IMR-90 (cell line): Measurements from ENCODE around the gene CDX2. TPM values are rescaled to one million over a fixed set of nuclear protein-coding genes. Genes with fewer than 3 reads are reported as not detected.

Source experiments
- ATAC-seq: fragments of 200-7000 bp; cut with Tn5 transposase; 2 replicates; pipeline ENCODE4 v1.9.1; 2020; ENCODE audit warnings: low read depth, mild to moderate bottlenecking, moderate library complexity
- BruUV-seq: library from RNA; stranded (reverse); fragments of 400-500 nt; replicated peaks from 2 replicates; lab custom pipeline; 2021; lab: Mats Ljungman, UMichigan
- CTCF ChIA-PET: fragments of 300-600 bp; formaldehyde crosslinking; extraction: SDS; loops from one replicate; lab custom pipeline; 2021; ENCODE audit warnings: antibody characterized with exemption; lab: Yijun Ruan, JAX
- POLR2A ChIA-PET: fragments of 300-600 bp; sonication (Branson Sonifier 250); formaldehyde crosslinking; loops from one replicate; lab custom pipeline; 2022; ENCODE audit warnings: antibody characterized with exemption; ENCODE audit not compliant: unreplicated experiment; lab: Charles Lee
- DNase-seq: peaks from one replicate; pipeline ENCODE4 v3.0.0; 2013
- H2AFZ ChIP-seq: replicated peaks from 2 replicates; pipeline ENCODE3; 2013; ENCODE audit warnings: low read length, mild to moderate bottlenecking; ENCODE audit not compliant: poor library complexity
- H2AK5ac ChIP-seq: 2 replicates; pipeline ENCODE4 v1.6.1; 2013; ENCODE audit warnings: low read depth, low read length, inconsistent platforms
- H2AK9ac ChIP-seq: replicated peaks from 2 replicates; pipeline ENCODE3; 2013; ENCODE audit warnings: mild to moderate bottlenecking, low read depth, low read length, moderate library complexity; ENCODE audit not compliant: poor library complexity
- H2BK120ac ChIP-seq: 2 replicates; pipeline ENCODE4 v1.6.1; 2013; ENCODE audit warnings: low read depth, low read length, inconsistent platforms
- H2BK15ac ChIP-seq: 3 replicates; pipeline ENCODE4 v1.6.1; 2013; ENCODE audit warnings: low read depth, low read length, inconsistent platforms
- H2BK20ac ChIP-seq: 2 replicates; pipeline ENCODE4 v1.6.1; 2013; ENCODE audit warnings: low read depth, mild to moderate bottlenecking, inconsistent platforms, low read length, moderate library complexity
- H2BK5ac ChIP-seq: 2 replicates; pipeline ENCODE4 v1.6.1; 2013; ENCODE audit warnings: mild to moderate bottlenecking, low read depth, low read length, inconsistent platforms; ENCODE audit not compliant: poor library complexity, severe bottlenecking
- H3K14ac ChIP-seq: replicated peaks from 2 replicates; pipeline ENCODE4 v1.6.1; 2013; ENCODE audit warnings: low read depth, low read length, inconsistent platforms
- H3K18ac ChIP-seq: 2 replicates; pipeline ENCODE4 v1.6.1; 2013; ENCODE audit warnings: low read depth, low read length, control low read depth
- H3K23ac ChIP-seq: 2 replicates; pipeline ENCODE4 v1.6.1; 2013; ENCODE audit warnings: low read depth, low read length, inconsistent platforms
- H3K27ac ChIP-seq: 2 replicates; pipeline ENCODE4 v1.5.1; 2013; ENCODE audit warnings: mild to moderate bottlenecking, control low read depth, low read length; ENCODE audit not compliant: insufficient read depth
- H3K27me3 ChIP-seq: 2 replicates; pipeline ENCODE4 v1.6.1; 2013; ENCODE audit warnings: low read length; ENCODE audit not compliant: control insufficient read depth, insufficient read depth
- H3K36me3 ChIP-seq: 2 replicates; pipeline ENCODE4 v1.6.1; 2013; ENCODE audit warnings: low read length, mixed read lengths; ENCODE audit not compliant: control insufficient read depth, insufficient read depth
- H3K4ac ChIP-seq: 2 replicates; pipeline ENCODE4 v1.6.1; 2013; ENCODE audit warnings: low read depth, low read length, inconsistent platforms
- H3K4me1 ChIP-seq: 2 replicates; pipeline ENCODE4 v1.6.1; 2013; ENCODE audit warnings: low read length, mixed read lengths; ENCODE audit not compliant: control insufficient read depth, insufficient read depth
- H3K4me2 ChIP-seq: 2 replicates; pipeline ENCODE4 v1.6.1; 2013; ENCODE audit warnings: low read depth, mild to moderate bottlenecking, control low read depth, low read length, moderate library complexity
- H3K4me3 ChIP-seq: 2 replicates; pipeline ENCODE4 v1.5.1; 2013; ENCODE audit warnings: low read depth, mild to moderate bottlenecking, control low read depth, low read length, moderate library complexity; ENCODE audit not compliant: insufficient read depth
- H3K56ac ChIP-seq: 2 replicates; pipeline ENCODE4 v1.6.1; 2013; ENCODE audit warnings: low read length, inconsistent platforms; ENCODE audit not compliant: insufficient read depth; ENCODE audit errors: extremely low read depth
- H3K79me1 ChIP-seq, 2 experiments: 2 replicates each; pipeline ENCODE4 v1.6.1; 2013; ENCODE audit warnings: low read length in 2 of 2, inconsistent platforms in 1 of 2, low read depth in 1 of 2
- H3K9ac ChIP-seq: 2 replicates; pipeline ENCODE4 v1.6.1; 2013; ENCODE audit warnings: low read depth, low read length, control low read depth
- H3K9me1 ChIP-seq: 2 replicates; pipeline ENCODE4 v1.6.1; 2013; ENCODE audit warnings: low read length, inconsistent platforms; ENCODE audit not compliant: insufficient read depth
- H3K9me3 ChIP-seq: 2 replicates; pipeline ENCODE4 v1.6.1; 2013; ENCODE audit warnings: low read length; ENCODE audit not compliant: control insufficient read depth, insufficient read depth
- H4K20me1 ChIP-seq: 2 replicates; pipeline ENCODE4 v1.6.1; 2013; ENCODE audit warnings: low read length, inconsistent platforms; ENCODE audit not compliant: insufficient read depth
- H4K5ac ChIP-seq: 2 replicates; pipeline ENCODE4 v1.6.1; 2013; ENCODE audit warnings: mild to moderate bottlenecking, low read depth, low read length, control low read depth
- H4K8ac ChIP-seq, 2 experiments: 2 replicates each; pipeline ENCODE4 v1.6.1; 2013; ENCODE audit warnings: low read depth in 2 of 2, low read length in 2 of 2, control low read depth in 1 of 2, inconsistent platforms in 1 of 2
- H4K91ac ChIP-seq: 2 replicates; pipeline ENCODE4 v1.6.1; 2013; ENCODE audit warnings: low read depth, low read length, inconsistent platforms; ENCODE audit not compliant: insufficient read depth
- BHLHE40 ChIP-seq: fragments of 150-350 bp; IDR thresholded peaks from 2 replicates; pipeline ENCODE4 v1.6.1; 2016; ENCODE audit warnings: mild to moderate bottlenecking, low read depth, low read length
- CEBPB ChIP-seq: IDR thresholded peaks from 2 replicates; pipeline ENCODE4 v1.6.1; 2012; ENCODE audit warnings: low read depth, low read length, improper control_type of control experiment
- CHD1 ChIP-seq: IDR thresholded peaks from 2 replicates; pipeline ENCODE4 v1.6.1; 2012; ENCODE audit warnings: low read depth, low read length, improper control_type of control experiment
- FOS ChIP-seq: fragments of 150-350 bp; IDR thresholded peaks from 2 replicates; pipeline ENCODE4 v1.6.1; 2016; ENCODE audit warnings: low read depth, low read length
- MAFK ChIP-seq: IDR thresholded peaks from 2 replicates; pipeline ENCODE4 v1.6.1; 2012; ENCODE audit warnings: low read depth, low read length, improper control_type of control experiment
- MAZ ChIP-seq: IDR thresholded peaks from 2 replicates; pipeline ENCODE4 v1.6.1; 2012; ENCODE audit warnings: low read depth, mild to moderate bottlenecking, low read length, improper control_type of control experiment, moderate library complexity, borderline replicate concordance
- MXI1 ChIP-seq: IDR thresholded peaks from 2 replicates; pipeline ENCODE4 v1.6.1; 2012; ENCODE audit warnings: low read depth, mild to moderate bottlenecking, low read length, moderate library complexity, borderline replicate concordance
- NFE2L2 ChIP-seq: fragments of 150-350 bp; IDR thresholded peaks from 2 replicates; pipeline ENCODE4 v1.6.1; 2016; ENCODE audit warnings: low read depth, mild to moderate bottlenecking, low read length
- POLR2A ChIP-seq: IDR thresholded peaks from 2 replicates; pipeline ENCODE4 v1.6.1; 2012; ENCODE audit warnings: mild to moderate bottlenecking, low read depth, low read length
- RCOR1 ChIP-seq: IDR thresholded peaks from 2 replicates; pipeline ENCODE4 v1.6.1; 2012; ENCODE audit warnings: mild to moderate bottlenecking, low read length, improper control_type of control experiment; ENCODE audit not compliant: insufficient replicate concordance
- RFX5 ChIP-seq: IDR thresholded peaks from 2 replicates; pipeline ENCODE4 v1.8.0; 2012; ENCODE audit warnings: low read depth, mild to moderate bottlenecking, low read length, moderate library complexity
- SMC3 ChIP-seq: fragments of 150-350 bp; IDR thresholded peaks from 2 replicates; pipeline ENCODE4 v1.6.1; 2016; ENCODE audit warnings: low read depth, mild to moderate bottlenecking, antibody characterized with exemption, low read length, moderate library complexity
- WGBS, 2 experiments: methylation state at CpG; one replicate each; pipeline versions ENCODE4 v1.1.5 to v1.1.7; 2013; ENCODE audit warnings: missing lambda C conversion rate in 2 of 2; ENCODE audit not compliant: insufficient read length in 1 of 2; ENCODE audit errors: extremely low coverage in 2 of 2; 5-methylcytosine and 5-hydroxymethylcytosine counted together
- dilution Hi-C: fragments of 300-500 bp; cut with HindIII; formaldehyde crosslinking; loops from one replicate; pipeline ENCODE4 v1.14.3; 2018; ENCODE audit warnings: low sequenced_read_pairs; ENCODE audit not compliant: unreplicated experiment
- in situ Hi-C: fragments of 300-500 bp; cut with MboI; formaldehyde crosslinking; loops from 3 replicates; pipeline ENCODE4 v1.14.3; 2019; ENCODE audit warnings: low sequenced_read_pairs, inconsistent platforms, mixed read lengths
- intact Hi-C: fragments of 100-400 bp; cut with micrococcal nuclease; formaldehyde crosslinking; loops from 2 replicates; pipeline ENCODE4 v1.10.0; 2022
- polyA plus RNA-seq, 3 experiments: library from polyadenylated mRNA; depleted of rRNA; stranded (reverse); fragments of >200 nt; gene quantifications; 2 replicates each; pipeline ENCODE4 v1.2.3, GENCODE V29; 2012; ENCODE audit warnings: low replicate concordance in 1 of 3
- total RNA-seq: library from RNA; depleted of rRNA; stranded (reverse); fragments of >200 nt; gene quantifications from 2 replicates; pipeline ENCODE4 v1.2.3, GENCODE V29; 2012
- TF ChIP-seq, protein P1 (sequence below): fragments of 150-350 bp; IDR thresholded peaks from 2 replicates; pipeline ENCODE4 v1.6.1; 2016; ENCODE audit warnings: low read depth, mild to moderate bottlenecking, low read length, moderate library complexity, borderline replicate concordance

The CDX2 gene
- total and polyA plus RNA-seq, 2 of the 4 experiments (the other 2 are of a cell fraction) = not detected

DNA sequence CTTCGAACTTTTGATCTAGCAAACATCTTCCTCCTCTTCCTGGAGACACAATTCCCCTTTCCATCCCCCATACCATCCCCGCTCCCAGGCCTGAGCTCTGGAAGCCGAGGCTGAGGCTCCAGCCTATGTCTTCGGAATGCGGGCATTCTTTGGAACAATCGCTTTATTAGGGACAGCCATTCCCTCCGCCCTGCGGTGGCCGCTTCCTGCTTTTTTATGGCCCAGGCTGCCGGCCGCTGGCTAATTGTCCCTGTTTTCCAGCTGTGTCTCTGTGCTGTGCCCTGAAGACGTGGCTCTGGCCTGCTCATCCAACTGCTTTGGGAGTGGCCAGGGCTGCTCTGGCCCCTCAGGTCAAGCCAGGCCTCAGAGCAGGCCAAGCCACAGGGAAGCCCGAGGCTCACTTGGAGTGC lies 2.1 kb upstream of the CDX2 start:
- Histone ChIP-seq H3K23ac (no peak overlapping the region), H3K56ac (no peak overlapping the region), H2BK5ac (no peak overlapping the region), H3K27me3 (peaks cover 97% of the 10 kb centered on the region), H3K9me1 (no peaks in the 10 kb centered on the region; the same call in 1 of the 2 replicates), H2BK20ac (no peak overlapping the region), H4K91ac (no peak overlapping the region), H3K14ac (no peak overlapping the region), H3K18ac (no peak overlapping the region), H3K36me3 (no peaks in the 10 kb centered on the region), H3K9ac (no peak overlapping the region), H2AK5ac (no peak overlapping the region), H3K4me3 (no peak overlapping the region), H2AK9ac (no peak overlapping the region), H2BK120ac (no peak overlapping the region), H2BK15ac (no peak overlapping the region), H3K9me3 (peaks cover 3% of the 10 kb centered on the region; the same call in 1 of the 2 replicates), H4K8ac (no peak overlapping the region), H4K20me1 (peaks cover 4% of the 10 kb centered on the region), H2AFZ (no peak overlapping the region), H3K4ac (no peak overlapping the region), H3K27ac (no peak overlapping the region), H4K5ac (no peak overlapping the region), H3K4me2 (no peak overlapping the region), H3K79me1 (no peaks in the 10 kb centered on the region), H3K4me1 (no peaks in the 10 kb centered on the region)
- no TSS peak for BruUV-seq
- DNase-seq (no peak), ATAC-seq (no peak)
- in situ Hi-C loops = no loop called here
- 10% methylated on average over 8 of the region's 13 CpGs; no CpG with 5 or more reads in 1 of the 2 experiments for WGBS, 2 experiments
- intact Hi-C loops = no loop called here
- CTCF ChIA-PET = no interaction called here
- POLR2A ChIA-PET = no interaction called here
- dilution Hi-C loops = no loop called here
- TF ChIP-seq MAFK (no peak), RFX5 (no peak), CHD1 (no peak), SMC3 (no peak), NFE2L2 (no peak), BHLHE40 (no peak), RCOR1 (no peak), CEBPB (no peak), MAZ (no peak), FOS (no peak), MXI1 (no peak), POLR2A (no peak)
- TF ChIP-seq, protein P1, sequence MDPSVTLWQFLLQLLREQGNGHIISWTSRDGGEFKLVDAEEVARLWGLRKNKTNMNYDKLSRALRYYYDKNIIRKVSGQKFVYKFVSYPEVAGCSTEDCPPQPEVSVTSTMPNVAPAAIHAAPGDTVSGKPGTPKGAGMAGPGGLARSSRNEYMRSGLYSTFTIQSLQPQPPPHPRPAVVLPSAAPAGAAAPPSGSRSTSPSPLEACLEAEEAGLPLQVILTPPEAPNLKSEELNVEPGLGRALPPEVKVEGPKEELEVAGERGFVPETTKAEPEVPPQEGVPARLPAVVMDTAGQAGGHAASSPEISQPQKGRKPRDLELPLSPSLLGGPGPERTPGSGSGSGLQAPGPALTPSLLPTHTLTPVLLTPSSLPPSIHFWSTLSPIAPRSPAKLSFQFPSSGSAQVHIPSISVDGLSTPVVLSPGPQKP = no peak
